NT2/D1 (cell line): ENCODE measurements around the gene FBXW7.

ENCODE experiments used
- DNase-seq: peaks from one replicate; pipeline ENCODE4 v3.0.0-alpha.2; 2011; ENCODE audit warnings: low read depth, low spot score
- H3K27me3 ChIP-seq: 2 replicates; pipeline ENCODE4 v1.6.0; 2011; ENCODE audit warnings: mild to moderate bottlenecking; ENCODE audit not compliant: insufficient read length, insufficient read depth
- H3K36me3 ChIP-seq: 2 replicates; pipeline ENCODE4 v1.6.1; 2011; ENCODE audit warnings: mild to moderate bottlenecking, low read length, mixed read lengths; ENCODE audit not compliant: insufficient read depth, insufficient read length
- H3K4me1 ChIP-seq: 2 replicates; pipeline ENCODE4 v1.5.1; 2011; ENCODE audit not compliant: insufficient read depth, insufficient read length
- H3K4me3 ChIP-seq: 2 replicates; pipeline ENCODE4 v1.5.1; 2011; ENCODE audit warnings: low read depth; ENCODE audit not compliant: insufficient read length
- H3K9ac ChIP-seq: 2 replicates; pipeline ENCODE4 v1.6.0; 2011; ENCODE audit warnings: low read depth; ENCODE audit not compliant: insufficient read length
- H3K9me3 ChIP-seq: 2 replicates; pipeline ENCODE4 v1.5.1; 2011; ENCODE audit warnings: mild to moderate bottlenecking, low read length; ENCODE audit not compliant: insufficient read depth
- SUZ12 ChIP-seq: IDR thresholded peaks from 2 replicates; pipeline ENCODE4 v1.6.1; 2011; ENCODE audit not compliant: insufficient read length, insufficient read depth; ENCODE audit errors: extremely low read depth
- YY1 ChIP-seq: IDR thresholded peaks from 2 replicates; pipeline ENCODE4 v1.6.1; 2011; ENCODE audit not compliant: insufficient read length, insufficient read depth
- ZNF274 ChIP-seq: IDR thresholded peaks from 2 replicates; pipeline ENCODE4 v1.6.1; 2011; ENCODE audit warnings: mild to moderate bottlenecking, low read depth, low read length

The FBXW7 gene

GRCh38 chr4:152360045-152360410 lies 175.9 kb downstream of the FBXW7 start:
- H3K36me3 ChIP-seq, result no peaks in the 10 kb centered on the region
- TF ChIP-seq SUZ12 (no peak), YY1 (no peak), ZNF274 (no peak)
- no peaks in the 10 kb centered on the region for H3K4me1 ChIP-seq
- no peak overlapping the region for H3K9ac ChIP-seq
- H3K27me3 ChIP-seq, result no peaks in the 10 kb centered on the region
- no peak for DNase-seq
- no peaks in the 10 kb centered on the region for H3K9me3 ChIP-seq
- H3K4me3 ChIP-seq, result no peak overlapping the region

GRCh38 chr4:152359208-152360044 lies 176.5 kb downstream of the FBXW7 start:
- H3K9ac ChIP-seq, result no peak overlapping the region
- TF ChIP-seq YY1, result no peak
- TF ChIP-seq SUZ12, result no peak
- TF ChIP-seq ZNF274, result no peak
- no peak overlapping the region for H3K4me3 ChIP-seq
- no peaks in the 10 kb centered on the region for H3K36me3 ChIP-seq
- no peak for DNase-seq
- no peaks in the 10 kb centered on the region for H3K9me3 ChIP-seq
- no peaks in the 10 kb centered on the region for H3K27me3 ChIP-seq
- no peaks in the 10 kb centered on the region for H3K4me1 ChIP-seq

GRCh38 chr4:152357206-152357605 lies 178.7 kb downstream of the FBXW7 start:
- Histone ChIP-seq H3K4me3 (no peak overlapping the region), H3K4me1 (no peaks in the 10 kb centered on the region), H3K9ac (no peak overlapping the region), H3K9me3 (no peaks in the 10 kb centered on the region), H3K27me3 (no peaks in the 10 kb centered on the region), H3K36me3 (no peaks in the 10 kb centered on the region)
- DNase-seq, result no peak
- TF ChIP-seq ZNF274 (no peak), YY1 (no peak), SUZ12 (no peak)

- TF ChIP-seq YY1, result no peak
- no peak for TF ChIP-seq SUZ12
- no peak for TF ChIP-seq ZNF274
- H3K36me3 ChIP-seq, result no peaks in the 10 kb centered on the region
- no peak overlapping the region for H3K4me3 ChIP-seq
- H3K9ac ChIP-seq, result no peak overlapping the region
- H3K4me1 ChIP-seq, result no peaks in the 10 kb centered on the region
- H3K9me3 ChIP-seq, result no peaks in the 10 kb centered on the region
- DNase-seq, result no peak
- no peaks in the 10 kb centered on the region for H3K27me3 ChIP-seq
Measured at GRCh38 chr4:152356428-152357034, 179.4 kb downstream of the FBXW7 start.

GRCh38 chr4:152352622-152353116 lies 183.2 kb downstream of the FBXW7 start:
- TF ChIP-seq ZNF274, result no peak
- no peak for TF ChIP-seq SUZ12
- TF ChIP-seq YY1, result no peak
- H3K9ac ChIP-seq, result no peak overlapping the region
- no peaks in the 10 kb centered on the region for H3K9me3 ChIP-seq
- peak; percentile 11 for DNase-seq
- H3K36me3 ChIP-seq, result no peaks in the 10 kb centered on the region
- no peak overlapping the region for H3K4me3 ChIP-seq
- H3K4me1 ChIP-seq, result no peaks in the 10 kb centered on the region
- H3K27me3 ChIP-seq, result no peaks in the 10 kb centered on the region

GRCh38 chr4:152352215-152352614 lies 183.7 kb downstream of the FBXW7 start:
- Histone ChIP-seq H3K9me3 (no peaks in the 10 kb centered on the region), H3K4me1 (no peaks in the 10 kb centered on the region), H3K4me3 (no peak overlapping the region), H3K9ac (no peak overlapping the region), H3K36me3 (no peaks in the 10 kb centered on the region), H3K27me3 (no peaks in the 10 kb centered on the region)
- no peak for TF ChIP-seq SUZ12
- TF ChIP-seq ZNF274, result no peak
- TF ChIP-seq YY1, result no peak
- DNase-seq, result no peak

- H3K9me3 ChIP-seq, result no peaks in the 10 kb centered on the region
- H3K9ac ChIP-seq, result no peak overlapping the region
- H3K4me3 ChIP-seq, result no peak overlapping the region
- no peaks in the 10 kb centered on the region for H3K27me3 ChIP-seq
- H3K4me1 ChIP-seq, result no peaks in the 10 kb centered on the region
- DNase-seq, result no peak
- TF ChIP-seq SUZ12 (no peak), ZNF274 (no peak), YY1 (no peak)
- peaks cover 7% of the 10 kb centered on the region for H3K36me3 ChIP-seq
Measured at GRCh38 chr4:152351080-152351479, 184.8 kb downstream of the FBXW7 start.
